NCI-H128 (cell line): ENCODE data around the gene HS3ST2.

ENCODE experiments used
- DNase-seq: peaks from one replicate; lab custom pipeline; 2025; ENCODE audit not compliant: unreplicated experiment; lab: John Stamatoyannopoulos, UW

The HS3ST2 gene

DNA sequence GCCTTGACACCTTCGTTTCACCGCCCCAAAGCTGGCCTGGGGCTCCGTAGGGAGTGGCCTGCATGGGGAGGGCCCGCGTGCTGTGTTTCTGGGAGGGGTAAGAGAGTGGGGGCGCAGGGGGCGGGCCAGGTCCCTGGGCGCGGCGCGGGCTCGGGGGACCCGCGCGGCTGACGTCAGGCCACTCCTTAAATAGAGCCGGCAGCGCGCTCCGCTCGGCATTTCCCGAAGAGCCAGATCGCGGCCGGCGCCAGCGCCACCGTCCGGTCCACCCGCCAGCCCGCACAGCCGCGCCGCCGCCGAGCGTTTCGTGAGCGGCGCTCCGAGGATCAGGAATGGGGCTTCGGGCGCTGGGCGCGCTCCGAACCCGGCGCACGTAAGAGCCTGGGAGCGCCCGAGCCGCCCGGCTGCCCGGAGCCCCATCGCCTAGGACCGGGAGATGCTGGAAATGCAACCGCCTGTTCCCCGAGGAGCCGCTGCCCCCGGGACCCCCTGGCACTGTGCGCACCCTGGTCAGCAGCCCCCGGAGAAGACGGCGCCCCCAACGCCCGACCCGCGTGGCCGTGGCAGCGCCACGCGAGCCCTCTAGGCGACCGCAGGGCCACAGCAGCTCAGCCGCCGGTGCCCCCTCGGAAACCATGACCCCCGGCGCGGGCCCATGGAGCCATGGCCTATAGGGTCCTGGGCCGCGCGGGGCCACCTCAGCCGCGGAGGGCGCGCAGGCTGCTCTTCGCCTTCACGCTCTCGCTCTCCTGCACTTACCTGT, at the start of gene HS3ST2:
Gene HS3ST2 (plus strand): TSS at position 215 of the 763 bp plus-strand sequence. CDS start 449 bp downstream, at position 664.
- DNase-seq: no peak

DNA sequence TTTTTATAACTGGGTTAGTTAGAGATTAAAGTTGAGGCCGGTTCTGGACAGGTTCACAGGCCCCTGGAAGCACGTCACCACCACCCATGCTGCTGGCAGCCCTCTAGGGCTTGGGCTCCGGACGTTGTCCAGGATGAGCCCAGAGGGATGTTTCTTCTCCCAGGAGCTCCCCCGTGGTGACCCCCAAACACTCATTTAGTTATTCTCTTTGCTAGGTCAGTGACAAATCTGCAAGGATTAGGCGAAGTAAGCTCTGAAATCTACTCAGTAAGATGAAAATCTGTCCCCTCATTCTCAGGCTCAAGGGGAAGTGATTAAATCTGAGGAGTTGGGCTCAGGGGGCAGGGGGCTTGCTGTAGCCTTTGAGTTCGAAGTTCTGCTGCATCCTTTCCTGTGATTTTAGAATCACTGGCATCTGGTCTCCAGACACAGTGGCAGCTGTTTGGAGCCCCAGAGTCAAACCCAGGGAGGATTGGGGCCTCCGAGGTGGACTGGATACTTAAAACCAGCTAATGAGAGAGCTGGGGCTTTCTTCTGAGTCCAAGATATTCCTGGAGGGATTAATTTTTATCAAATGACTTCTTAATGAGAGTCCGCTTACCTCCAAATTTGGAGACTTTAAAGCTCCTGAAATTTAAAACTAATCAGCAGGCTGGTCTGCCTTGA, 49.2 kb upstream of the HS3ST2 start:
- DNase-seq: no peak

DNA sequence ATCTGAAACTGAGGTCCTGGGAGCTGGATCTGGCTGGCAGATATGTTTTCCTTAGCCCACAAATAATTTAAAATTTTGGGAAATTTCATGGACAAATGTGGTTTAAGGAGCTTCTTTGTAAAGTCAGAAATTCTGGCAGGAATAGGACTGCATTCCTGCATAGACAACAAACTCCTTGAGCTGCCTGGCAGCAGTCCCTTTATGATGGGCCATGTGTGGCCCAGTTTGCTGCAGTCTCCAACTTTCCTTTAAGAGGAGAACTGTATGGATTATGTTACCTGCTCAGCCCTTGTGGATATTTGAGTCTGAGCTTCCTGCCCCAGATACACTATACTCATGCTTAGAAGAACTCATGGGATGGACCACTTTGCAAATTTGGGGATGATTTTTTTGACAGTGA, 48.5 kb upstream of the HS3ST2 start:
- no peak for DNase-seq

DNA sequence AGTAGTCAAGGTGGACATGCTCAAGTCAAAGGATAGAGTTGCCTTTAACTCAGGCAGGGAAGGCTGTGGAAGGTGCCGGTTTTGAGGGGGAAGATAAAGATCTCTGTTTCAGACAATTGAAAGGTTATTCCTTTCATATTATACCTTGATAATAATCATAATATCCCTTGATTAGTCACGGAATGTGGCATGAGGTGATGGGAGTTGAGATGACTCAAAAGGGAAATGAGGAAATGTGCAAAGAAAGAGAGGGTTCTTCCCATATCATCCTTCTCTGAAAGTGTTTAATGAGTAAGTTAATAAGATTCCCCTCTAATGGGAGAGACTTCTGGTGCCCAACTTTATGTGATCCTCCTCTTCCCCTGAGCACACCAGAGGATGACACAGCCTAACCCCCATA, 43.1 kb upstream of the HS3ST2 start:
- DNase-seq: no peak

DNA sequence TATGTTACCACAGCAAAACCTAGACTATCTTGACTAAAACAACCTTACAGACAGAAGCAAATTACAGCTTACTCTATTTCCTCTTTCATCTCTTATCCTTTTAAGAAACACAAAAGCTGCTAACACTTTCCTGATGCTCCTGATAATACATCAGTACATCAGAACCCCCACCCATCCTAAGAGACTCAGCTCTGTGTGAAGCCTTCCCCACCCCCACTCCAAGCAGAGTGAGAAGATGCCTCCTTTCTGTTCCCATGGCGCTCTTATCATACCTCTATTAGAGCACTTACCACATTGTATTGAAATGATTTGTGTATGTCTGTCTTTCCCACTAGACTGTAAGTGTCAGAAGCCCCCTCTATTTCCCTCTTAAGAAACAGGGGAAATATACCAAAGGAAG, 42.4 kb upstream of the HS3ST2 start:
- DNase-seq: no peak

DNA sequence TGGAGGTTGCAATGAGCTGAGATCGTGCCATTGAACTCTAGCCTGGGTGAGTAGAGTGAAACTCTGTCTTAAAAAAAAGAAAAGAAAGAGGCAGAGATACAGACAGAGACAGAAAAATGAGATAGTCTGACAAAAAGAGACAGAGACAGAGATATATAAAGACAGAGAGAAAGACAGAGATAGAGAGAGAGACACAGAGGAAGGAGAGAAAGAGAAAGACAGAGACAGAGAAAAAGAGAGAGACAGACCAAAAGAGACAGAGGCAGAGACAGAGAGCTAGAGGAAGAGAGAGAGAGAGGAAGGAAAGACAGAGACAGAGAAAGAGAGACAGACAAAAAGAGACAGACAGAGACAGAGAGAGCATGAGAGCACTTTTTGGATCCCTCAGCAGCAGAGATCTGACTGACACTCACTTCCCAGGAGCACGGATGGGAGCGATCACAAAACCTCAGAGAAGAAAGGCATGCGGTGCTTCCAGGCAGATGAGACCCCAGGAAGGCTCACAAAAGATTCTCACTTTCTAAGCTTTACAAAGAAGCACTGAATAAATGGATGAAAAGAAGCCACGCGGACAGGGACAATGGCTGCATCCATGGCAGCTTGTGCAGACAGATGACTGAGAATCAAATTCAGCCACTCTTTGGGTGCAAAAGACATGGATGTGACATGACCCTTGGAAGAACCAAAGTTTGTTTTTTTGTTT, 38.6 kb upstream of the HS3ST2 start:
- no peak for DNase-seq

DNA sequence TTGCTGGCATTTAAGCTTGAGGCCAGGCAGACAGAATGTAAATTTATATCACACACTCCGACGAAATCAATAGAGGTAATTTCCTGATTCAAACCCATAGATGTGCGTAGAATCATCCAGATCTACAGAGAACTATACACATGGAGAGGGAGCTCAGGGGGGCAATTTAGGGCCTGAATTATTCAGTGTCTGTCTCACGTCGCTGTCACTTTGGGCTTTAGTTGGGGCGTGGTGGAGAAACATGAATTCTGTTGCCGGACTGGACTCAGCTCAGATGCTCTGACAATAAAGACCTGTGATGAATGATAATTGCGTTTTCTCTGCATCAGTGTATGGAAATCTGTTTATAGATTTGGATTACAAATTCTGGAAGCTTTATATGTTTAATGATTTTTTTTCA, 32.5 kb upstream of the HS3ST2 start:
- DNase-seq: no peak

DNA sequence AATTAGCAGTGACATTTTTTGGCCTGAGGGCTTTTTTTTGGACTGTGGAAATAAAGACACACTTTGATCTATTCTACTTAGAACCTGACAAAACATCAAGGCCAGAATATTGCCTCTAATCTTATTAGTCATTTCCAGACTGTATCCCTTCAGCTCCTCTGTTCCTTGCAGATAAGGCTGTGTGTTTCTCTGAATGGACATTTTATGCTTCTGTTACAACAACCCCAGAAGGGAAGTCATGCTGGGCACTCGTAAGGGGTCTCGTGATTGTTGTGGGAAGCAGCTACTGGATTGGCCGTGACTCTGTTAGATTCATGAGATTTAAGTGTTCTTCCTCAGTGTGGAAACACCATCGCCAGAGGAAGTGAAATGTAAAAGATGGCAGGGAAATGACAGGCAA, 31.6 kb upstream of the HS3ST2 start:
- no peak for DNase-seq

DNA sequence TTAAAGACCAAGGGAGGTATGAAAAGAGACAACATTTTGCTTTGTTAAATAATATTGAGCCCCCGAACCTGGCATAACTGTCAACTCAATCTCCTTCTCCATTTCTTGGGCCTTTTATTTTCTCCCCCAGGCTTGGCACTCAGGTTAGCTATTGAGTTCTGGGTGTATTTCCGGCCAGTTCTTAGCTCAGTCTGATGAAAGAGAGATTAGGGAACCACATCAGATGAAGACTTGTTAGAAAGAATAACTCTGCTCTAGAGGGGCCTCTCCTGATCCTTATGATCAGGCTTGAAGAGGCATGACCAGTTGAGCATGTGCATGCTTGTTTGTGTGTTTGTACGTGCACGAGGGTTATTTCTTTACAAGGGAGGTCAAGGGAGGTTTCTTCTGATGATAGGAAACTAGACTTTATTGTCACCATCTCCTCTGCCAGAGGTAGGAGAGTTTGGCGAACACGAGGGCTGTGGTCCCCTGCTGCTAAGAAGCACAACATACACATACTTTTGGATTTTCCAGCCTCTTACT, 29.2 kb upstream of the HS3ST2 start:
- no peak for DNase-seq

DNA sequence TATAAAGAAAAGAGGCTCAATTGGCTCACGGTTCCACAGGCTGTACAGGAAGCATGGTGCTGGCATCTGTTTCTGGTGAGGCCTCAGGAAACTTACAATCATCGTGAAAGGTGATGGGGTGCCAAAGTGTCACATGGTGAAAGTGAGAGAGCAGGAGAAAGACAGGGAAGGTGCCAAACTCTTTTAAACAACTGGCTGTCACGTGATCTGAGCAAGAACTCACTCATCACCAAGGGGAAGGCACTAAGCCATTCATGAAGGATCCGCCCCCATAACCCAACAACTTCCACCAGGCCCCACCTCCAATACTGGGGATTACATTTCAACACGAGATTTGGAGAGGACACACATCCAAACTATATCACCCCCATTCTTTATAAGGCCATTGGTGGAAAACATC, 28.4 kb upstream of the HS3ST2 start:
- DNase-seq: no peak

DNA sequence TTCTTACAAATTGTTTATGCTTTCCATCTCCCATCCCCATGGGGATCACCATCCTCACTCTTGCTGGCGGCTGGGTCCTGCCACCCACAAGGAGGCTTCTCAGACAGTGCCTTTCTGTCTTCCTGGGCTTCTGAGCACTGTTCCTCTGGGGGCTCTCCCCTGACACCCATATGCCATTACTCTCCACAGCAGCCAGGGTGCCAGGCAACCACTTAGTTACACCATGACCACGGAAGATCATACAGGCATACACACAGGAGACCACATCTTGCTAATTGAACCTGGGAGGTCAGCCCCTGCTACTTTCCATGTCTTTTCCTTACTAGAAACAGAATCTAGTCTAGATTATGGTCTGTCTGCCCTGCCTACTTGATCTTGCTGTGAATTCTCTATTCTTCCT, 27.7 kb upstream of the HS3ST2 start:
- no peak for DNase-seq

DNA sequence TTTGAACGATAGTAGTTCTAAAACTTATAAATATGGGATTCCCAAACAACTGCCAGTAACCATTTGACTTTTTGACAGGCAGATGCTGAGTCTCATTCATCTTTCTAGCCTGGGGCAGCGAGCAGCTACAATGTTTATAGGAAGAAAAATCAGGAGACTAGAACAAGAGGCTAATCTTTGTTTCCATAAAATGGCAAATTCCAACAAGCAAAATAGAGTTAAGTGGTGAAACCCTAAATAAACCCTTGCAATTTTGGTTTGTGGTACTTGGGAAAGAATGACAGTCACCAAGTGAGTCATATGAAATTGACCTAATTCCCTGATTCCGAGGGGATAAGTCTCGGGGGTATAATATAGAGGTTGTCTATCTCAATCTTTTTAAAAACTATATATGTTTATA, 27.3 kb upstream of the HS3ST2 start:
- DNase-seq: no peak

DNA sequence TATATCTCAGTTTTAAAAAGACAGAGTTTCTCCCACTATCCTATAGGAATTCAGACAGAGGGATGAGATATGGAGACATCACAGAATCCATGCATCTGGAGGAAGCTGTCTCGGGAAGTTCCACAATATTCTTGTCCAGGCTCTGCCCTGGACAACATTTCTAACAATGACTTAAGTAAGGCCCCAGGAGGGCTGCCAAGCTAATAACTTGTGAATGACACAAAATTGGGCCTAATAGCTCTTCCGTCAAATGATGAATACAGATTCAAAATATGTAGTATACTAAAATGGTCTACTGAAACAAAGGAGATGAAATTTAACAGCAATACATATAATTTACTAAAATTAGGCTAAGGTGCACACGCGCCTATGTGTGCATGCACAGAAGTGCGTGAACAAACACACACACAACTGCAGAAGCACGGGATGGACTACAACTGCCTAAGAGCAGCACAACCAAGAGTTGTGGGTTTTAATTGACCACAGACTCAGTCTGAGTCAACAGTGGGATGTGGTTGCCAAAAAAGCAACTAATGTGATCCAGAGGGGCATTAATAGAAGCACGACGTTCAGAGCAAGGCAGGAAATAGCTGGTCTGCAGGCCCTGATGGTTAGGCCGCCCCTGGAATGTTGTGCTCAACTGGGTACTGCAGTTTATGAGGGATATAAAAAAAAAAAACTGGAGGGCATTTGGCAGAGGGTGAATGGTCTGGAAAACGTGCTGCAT, 26.3 kb upstream of the HS3ST2 start:
- no peak for DNase-seq

DNA sequence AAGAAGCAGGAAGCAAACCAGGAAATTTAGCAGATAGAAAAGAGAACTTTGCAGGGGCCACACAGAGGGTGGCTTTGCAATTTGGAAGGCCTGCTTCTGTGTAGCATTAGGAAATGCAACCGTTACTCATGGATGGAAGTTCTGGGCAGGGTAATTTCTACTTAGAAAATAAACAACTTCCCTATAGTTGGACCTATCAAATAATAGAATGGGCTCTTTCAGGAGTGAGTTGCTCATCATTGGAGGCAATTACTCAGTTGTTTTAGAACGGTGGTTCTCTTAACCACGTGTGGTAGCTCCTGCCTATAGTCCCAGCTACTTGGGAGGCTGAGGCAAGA, 25.8 kb upstream of the HS3ST2 start:
- DNase-seq: no peak

DNA sequence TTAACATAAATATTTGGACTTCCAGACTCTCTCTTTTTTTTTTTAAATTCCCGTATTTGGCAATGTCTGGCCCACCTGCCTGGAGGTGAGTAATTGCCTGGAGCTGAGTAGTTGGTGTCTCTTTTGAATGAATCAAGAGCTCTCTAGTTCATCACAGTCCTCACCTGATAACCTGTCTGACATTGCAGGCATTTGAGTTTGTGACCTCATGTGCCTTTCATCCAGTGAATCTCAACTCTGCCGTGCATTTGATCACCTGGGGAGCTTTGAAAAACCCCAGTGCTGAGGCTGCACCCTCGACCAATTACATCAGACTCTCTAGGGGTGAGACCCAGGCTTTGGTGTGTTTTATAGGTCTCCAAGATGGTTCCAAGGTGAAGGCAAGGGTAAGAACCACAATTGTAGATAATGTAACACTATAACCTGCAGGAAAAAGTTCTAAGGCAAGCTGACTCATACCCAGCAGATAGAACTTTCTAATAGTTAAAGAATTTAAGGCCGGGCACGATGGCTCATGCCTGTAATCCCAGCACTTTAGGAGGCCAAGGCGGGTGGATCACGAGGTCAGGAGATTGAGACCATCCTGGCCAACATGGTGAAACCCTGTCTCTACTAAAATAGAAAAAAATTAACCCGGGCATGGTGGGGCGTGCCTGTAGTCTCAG, 24.5 kb upstream of the HS3ST2 start:
- DNase-seq: no peak

DNA sequence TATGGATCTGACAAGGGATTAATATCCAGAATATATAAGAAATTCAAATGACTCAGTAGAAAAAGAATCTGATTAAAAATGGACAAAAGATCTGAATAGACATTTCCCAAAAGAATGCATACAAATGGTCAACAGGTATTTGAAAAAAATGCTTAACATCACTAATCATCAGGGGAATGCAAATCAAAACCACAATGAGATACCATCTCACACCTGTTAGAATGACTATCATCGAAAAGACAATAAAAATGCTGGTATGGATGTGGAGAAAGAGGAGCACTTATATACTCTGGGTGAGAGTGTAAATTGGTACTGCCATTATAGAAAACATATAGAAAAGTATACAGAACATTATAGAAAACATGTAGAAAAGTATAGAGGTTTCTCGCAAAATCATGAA, 16.4 kb upstream of the HS3ST2 start:
- no peak for DNase-seq

DNA sequence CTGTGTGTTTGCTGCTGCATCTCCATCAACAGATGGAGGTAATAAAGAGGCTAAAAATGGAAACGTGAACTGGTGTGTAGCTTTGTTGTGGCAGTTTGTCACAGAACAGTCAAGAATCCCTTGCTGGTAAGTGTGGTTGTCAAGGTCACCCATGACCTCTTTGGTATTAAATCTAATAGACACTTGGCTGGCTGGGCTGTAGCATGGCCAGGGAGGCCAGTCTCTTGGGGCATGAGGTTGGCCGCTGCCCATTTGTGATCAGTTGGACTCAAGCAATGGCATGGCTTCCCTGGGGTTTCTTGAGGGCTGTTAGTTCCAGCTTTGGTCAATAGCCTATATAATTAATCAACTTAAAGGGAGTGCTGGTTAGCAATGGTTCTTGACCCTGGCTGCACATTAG, 14.8 kb upstream of the HS3ST2 start:
- DNase-seq: no peak

DNA sequence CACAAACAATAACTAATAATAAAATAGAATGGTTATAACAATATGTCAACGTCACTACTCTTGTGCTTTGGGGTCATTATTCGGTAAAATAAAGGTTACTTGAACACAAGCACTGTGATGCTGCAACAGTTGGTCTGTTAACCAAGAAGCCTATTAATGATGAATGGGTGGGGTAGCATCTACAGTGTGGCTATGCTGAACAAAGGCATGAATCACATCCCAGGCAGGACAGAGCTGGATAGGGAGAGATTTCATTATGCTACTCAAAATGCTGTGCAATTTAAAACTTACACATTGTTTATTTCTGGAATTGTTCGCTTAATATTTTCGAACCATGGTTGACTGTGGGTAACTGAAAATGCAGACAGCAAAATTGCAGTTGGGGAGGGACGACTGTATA, 9.1 kb upstream of the HS3ST2 start:
- no peak for DNase-seq

DNA sequence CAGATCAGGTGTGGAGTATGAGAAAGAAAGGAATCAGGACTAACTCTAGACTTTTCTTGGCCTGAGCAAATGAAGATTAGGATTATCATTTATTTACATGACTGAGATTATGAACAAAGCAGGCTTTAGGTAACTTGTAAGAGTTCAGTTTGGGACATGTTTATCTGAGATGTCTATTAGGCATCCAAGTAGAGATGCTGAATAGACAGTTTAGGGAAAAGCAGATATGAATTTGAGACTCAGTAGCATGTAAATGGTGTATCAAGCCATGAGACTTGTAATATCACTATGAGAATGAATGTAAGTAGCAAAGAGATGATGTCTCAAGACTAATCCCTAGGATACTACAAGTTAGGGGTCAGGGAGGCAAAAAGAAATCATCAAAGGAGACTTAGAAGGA, 8.6 kb upstream of the HS3ST2 start:
- DNase-seq: no peak

DNA sequence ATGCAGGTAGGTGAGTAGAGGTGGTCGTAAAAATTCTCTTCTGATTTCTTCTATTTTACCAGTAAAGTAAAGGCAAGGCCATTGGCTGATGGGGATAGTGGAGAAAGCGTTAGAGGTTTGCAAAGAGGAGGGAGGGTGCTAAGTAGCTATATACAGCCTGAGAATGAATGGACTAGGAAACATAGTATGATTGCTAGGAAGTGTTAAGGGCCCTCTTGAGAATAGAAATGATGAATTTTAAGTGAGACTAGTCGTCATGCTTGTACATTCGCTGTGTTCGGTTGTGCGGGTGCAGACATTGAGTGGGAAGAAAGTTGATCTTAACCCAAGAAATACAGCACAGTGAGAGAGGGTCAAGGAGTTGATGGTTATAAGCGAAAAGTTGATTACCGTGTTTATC, 7.2 kb upstream of the HS3ST2 start:
- DNase-seq: no peak

DNA sequence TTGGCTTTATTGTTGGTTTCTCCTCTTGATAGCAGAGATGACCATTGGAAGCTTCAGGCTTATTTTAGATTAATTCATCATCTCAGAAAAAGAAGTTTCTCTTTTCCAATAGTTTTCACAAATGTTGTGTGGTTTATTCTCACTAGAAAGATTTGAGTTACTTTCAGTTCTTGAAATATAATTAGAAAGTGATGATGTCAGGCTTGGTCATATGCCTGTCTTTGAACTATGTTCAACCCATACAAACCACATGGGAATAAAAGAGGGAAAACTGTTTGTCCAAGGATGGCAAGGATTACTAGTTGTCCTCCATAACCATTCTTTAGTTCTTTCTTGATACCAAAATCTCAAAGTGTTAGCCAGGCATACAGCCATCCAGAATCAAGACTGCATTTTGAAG, 3.7 kb upstream of the HS3ST2 start:
- no peak for DNase-seq
